ENCODE results near the gene KCNQ1. TPM values are rescaled to one million over a fixed set of nuclear protein-coding genes. Genes with fewer than 3 reads are reported as not detected.

KCNQ1 gene
- total and polyA plus RNA-seq, 9 of the 15 experiments (the other 6 are each of a cell fraction or from before 2014, with no cell fraction given) = 0.44 TPM; not detected in 8

- no peak for ATAC-seq
- Histone ChIP-seq H3K4me1 (replicated peaks in 1 of 2; ENCODE audit: control insufficient read depth in 2 of 2, insufficient read depth in 2 of 2, low read length in 2 of 2) (peaks cover 7 to 72% of the 10 kb centered on the region in 2 experiments; a peak in 4 of 5 replicates), H3K9me1 (ENCODE audit: control insufficient read depth, insufficient read depth, low read length) (peaks cover 4% of the 10 kb centered on the region), H3K4me3 (no peak overlapping the region), H3K27me3 (ENCODE audit: control insufficient read depth in 2 of 2, insufficient read depth in 2 of 2, low read length in 2 of 2) (0 out of 5 replicates have a peak, but pooled peaks cover 0 to 5% of the 10 kb centered on the region in 2 experiments), H3K36me3 (ENCODE audit: control insufficient read depth, insufficient read depth, low read length) (no peaks in the 10 kb centered on the region), H3K9me3 (replicated peaks; ENCODE audit: control insufficient read depth, insufficient read depth, low read depth, low read length) (no peaks in the 10 kb centered on the region), H3K27ac (ENCODE audit: extremely low read depth, low read depth, low read length) (no peak overlapping the region), H4K20me1 (replicated peaks; ENCODE audit: control insufficient read depth, insufficient read depth, low read length) (no peaks in the 10 kb centered on the region), H3K4me2 (ENCODE audit: insufficient read depth, low read length) (no peak overlapping the region), H2AFZ (ENCODE audit: low read depth, low read length) (no peak overlapping the region), H3K79me2 (ENCODE audit: control insufficient read depth, insufficient read depth, low read length) (no peaks in the 10 kb centered on the region), H3K9ac (ENCODE audit: insufficient read depth in 1 of 2, low read depth in 2 of 2, low read length in 2 of 2) (peak overlapping the region in 1 of 2 experiments; percentile 68; a peak in 1 of 4 replicates)
- no peak for FAIRE-seq
- TF ChIP-seq NFIC (IDR thresholded peaks at IDR 0.05) (peak; percentile 56), ZHX1 (conservative IDR thresholded peaks at IDR 0.05; ENCODE audit: low read length) (no peak)
- CTCF ChIA-PET (ENCODE audit: low intra/inter-chr PET ratio) = no interaction called here
- BruUV-seq (replicated peaks) = no TSS peak
- POLR2A ChIA-PET = interaction anchor here (1.0 kb wide), 1 partner anchor 35 kb away, joined by 3 read pairs; no protein-coding TSS in a partner anchor
- 45% methylated on average over 12 of the region's 12 CpGs for WGBS (ENCODE audit: insufficient coverage, low coverage, missing lambda C conversion rate)
- no peak for DNase-seq (ENCODE audit: extremely low read depth in 1 of 4, low spot score in 3 of 4)
- intact Hi-C loops (cut with micrococcal nuclease) (no loop called here), in situ Hi-C loops (cut with MboI) (no loop called here)
Observed at GRCh38 chr11:2794968-2795322, 350.1 kb downstream of the KCNQ1 start.
